HG03378 (cell line): Measurements from ENCODE around the gene DUSP15.

ENCODE experiments used
- ATAC-seq: cut with Tn5 transposase; IDR thresholded peaks from one replicate; pipeline ENCODE4 v1.9.1; 2021; ENCODE audit warnings: mild to moderate bottlenecking, moderate library complexity; ENCODE audit not compliant: unreplicated experiment

Gene DUSP15

DNA sequence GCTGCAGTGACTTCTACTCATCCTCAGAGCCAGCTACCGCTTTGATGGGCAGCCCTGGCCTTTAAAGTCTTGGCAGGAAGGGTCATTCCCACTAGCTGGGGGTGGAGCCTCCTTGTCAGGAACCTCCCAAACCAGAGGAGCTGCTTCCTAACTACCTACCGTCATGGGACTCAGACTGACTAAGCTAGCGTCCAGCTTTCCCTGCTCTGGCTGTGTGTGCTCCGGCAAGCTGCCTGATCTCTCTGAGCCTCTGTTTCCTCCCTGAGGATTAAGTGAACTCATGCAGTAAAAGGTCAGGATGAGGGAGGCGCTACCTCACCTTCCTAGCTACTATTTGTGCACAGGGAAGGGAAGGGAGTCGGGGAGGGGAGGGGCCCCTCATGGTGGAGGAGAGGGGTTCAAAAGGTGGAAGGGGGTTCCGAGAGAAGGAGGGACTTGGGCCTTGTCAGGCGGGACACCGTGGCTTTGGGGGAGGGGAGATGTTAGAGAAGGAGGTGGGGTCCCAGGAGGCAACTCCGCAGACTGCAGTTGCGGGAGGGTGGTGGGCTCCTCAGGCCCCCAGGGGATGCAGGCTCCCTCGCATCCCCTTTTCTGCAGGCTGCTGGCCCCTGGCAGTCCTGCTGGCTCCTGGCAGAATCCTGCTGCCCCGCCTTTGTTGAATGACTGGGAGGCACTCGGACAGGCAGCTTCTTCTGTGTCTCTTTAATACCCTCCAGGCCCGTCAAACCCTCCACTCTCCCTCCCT is 9.8 kb downstream of the DUSP15 start:
- ATAC-seq: no peak

DNA sequence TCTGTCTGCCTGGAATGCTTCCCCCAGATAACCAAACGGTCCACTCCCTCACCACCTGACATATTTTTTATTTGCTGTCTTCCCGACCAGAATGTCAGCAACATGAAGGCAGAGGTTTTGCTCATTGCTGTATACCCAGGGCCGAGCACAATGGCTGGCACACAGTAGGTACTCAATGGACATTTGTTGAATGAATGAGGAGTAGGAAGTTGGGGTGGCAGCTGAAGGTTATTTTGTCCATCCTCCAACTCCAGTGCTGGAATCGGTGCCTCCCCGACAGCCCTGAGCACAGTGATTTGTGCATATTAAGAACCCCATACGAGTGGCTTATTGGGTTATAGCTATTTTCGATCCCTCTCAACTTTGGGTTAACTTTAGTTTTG is 10.3 kb downstream of the DUSP15 start:
- ATAC-seq: no peak

GRCh38 chr20:31859266-31859997 is 10.9 kb downstream of the DUSP15 start:
- ATAC-seq: no peak

- no peak for ATAC-seq
Observed at GRCh38 chr20:31858760-31859083, 11.6 kb downstream of the DUSP15 start.

DNA sequence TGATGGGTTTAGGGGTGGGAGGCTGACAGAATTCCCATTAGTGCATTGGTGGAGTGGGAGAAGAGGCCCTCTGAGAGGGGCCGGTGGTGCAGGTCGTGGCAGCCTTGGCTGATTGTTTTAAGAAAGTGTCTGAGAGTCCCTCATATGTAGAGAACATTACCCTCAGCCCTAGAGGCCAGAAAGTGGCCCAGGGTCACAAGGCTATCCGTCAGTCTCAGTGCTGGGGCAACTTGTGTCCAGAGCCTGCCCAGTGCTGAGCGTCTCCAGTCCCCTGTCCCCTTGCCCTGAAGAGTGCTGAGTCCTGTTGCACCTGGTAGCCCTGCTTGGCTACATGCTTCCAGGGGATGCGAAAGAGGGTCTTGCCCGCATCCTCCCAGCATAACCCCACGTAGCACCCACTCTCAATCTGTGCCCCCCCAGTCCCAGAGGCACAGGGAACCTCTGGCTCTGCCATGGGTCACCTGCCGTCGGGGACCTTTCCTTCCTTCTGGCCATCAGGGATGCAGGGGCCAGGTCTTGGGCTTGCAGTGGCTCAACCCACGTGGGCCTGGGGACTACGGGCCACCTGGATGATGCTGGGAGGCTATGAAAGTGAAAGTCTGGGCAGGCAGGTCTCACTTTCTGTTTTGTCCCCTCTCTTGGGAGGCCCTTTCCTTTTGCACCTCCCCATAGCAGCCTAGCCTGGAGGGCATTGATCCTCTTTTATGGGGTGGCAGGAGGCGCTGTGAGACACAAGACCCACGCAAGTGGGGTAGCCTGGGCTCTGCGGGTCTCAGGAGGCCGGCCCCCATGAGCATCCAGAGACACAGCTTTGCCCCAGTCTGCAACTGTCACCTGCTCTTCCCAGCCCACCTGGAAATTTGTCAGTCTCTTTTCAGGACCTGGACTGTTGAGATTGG is 12.2 kb downstream of the DUSP15 start:
- ATAC-seq: peak; percentile 67

GRCh38 chr20:31856516-31856915 is 13.8 kb downstream of the DUSP15 start:
- ATAC-seq: no peak

DNA sequence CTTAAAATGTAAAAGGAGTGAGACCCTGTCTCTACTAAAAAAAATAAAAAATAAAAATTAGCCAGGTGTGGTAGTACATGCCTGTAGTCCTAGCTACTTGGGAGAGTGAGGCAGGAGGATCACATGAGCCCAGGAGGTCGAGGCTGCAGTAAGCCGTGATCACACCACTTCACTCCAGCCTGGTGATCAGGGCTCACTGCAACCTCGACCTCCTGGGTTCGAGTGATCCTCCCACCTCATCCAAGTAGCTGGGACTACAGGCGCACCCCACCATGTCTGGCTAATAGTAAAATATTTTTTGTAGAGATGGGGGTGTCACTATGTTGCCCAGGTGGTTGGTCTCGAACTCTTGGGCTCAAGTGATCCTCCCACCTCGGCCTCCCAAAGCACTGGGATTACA is 16.8 kb downstream of the DUSP15 start:
- ATAC-seq: no peak

DNA sequence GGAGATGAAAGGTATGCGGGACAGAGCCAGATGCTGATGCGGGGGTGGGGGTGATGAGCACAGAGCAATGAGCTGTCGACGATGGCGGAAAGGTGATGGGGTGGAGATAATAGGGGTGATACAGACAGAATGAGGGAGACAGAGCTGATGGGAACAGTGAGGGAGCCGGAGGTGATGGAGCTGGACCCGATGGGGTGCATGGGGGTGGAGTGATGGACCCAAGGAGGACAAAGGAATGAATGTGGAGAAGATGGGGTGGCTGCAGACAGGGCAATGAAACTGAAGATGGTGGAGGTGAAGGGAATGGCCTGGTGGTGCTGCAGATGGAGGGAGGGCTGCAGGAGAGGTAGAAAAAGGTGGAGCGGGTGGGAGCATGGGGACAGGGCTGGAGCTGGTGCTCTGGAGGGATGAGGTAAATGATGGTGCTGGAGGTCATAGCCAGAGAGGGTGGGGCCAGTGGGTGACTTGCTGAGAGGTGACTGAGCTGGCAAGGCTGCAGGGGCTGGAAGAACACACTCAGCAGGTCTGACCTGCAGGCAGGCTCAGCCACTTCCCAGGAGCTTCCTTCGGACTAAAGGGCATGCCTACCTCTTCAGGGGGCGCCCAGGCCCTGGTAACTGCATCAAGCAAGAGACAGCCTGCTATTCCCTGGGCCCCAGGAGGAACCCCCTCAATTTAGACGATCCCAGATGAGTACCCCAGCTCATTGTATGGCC is 18.9 kb downstream of the DUSP15 start:
- ATAC-seq: no peak

GRCh38 chr20:31849306-31849930 is 20.9 kb downstream of the DUSP15 start:
- no peak for ATAC-seq

DNA sequence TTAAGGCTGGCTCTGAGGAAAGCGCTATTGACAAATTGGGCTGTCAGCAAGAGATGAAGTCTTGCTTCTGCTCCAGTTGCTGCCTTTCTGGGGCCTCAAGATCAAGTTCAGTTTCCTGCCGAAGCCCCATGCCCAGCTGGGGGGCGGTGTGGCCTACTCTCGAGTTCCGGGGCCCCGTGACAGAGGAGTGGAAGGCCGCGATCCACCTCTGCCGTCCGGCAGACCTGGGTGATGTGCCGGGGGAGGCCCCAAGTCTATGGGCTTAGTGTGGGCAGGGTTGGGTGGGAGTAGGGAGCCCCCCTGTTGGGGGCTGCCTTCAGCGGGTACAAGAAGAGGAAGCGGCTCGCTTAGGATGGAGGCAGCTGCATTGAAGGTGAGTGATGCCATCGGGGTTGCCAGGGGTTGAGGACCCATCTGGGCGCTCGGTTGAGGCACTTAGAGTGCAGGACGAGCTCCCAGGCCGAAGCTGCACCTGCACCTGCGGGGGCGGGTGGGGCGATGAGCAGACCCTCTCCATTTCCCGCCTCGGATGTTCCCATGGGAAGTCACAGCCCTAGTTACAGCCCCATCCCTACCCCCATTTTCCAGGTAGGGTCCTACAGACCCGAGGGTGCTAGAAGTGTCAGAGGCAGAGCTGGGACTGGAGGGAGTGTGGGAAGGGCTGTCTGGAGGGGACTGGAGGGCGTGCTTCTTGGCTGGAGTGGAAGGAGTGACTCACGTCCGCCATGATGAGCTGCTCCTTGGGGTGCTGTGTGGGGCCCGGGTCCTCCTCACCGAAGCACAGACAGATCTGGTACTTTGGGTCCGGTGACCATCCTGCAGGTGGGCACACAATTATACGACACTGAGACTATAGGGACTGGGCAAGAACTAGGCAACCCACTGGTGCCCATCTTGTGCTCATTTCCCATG is 22.0 kb downstream of the DUSP15 start:
- no peak for ATAC-seq

DNA sequence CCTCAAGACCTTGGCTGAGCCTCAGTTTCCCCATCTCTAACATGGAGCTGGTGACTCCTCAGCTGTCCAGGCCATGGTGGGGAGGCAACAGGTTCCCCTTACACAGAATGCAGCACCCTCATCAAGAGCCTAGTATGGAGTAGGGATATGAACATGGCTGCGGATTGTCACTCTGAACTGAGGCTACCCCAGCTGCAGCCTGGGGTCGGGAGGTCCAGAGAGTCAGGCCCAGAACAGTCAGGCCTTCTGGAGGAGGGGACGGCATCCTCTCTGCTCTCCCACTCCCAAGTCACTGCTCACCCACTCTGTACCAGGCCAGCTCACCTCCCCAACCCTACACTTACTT is 23.6 kb downstream of the DUSP15 start:
- no peak for ATAC-seq

DNA sequence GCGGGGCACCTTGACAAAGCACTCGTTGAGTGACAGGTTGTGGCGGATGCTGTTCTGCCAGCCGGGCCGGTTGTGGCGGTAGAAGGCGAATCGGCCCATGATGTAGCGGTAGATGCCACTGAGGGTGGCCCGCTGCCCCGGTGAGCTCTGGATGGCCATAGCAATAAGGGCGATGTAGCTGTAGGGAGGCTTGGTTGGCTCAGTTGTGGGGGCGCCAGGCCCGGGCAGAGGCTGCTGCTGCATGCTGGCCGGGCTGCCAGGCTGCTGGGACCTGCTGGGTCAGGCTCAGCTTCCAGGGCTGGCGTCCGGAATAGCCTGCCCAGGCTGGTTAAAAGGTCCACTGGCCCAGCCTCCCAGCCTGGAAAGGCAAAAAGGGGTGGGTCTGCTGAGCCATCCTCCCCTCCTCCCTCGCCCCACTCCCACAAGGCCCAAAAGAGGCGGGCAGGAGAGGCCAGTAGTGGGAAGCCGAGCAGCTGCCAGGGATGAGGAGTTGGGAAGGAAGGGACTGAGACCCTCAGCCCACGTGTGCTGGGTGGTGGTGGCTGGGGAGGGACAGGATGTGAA is 24.9 kb downstream of the DUSP15 start, which contains the start of gene FOXS1:
FOXS1 (minus strand) TSS at position 305 of the 564 bp plus-strand sequence; CDS start at position 243, 62 bp downstream.
- ATAC-seq: no peak

GRCh38 chr20:31844737-31845299 is 25.5 kb downstream of the DUSP15 start:
- no peak for ATAC-seq

DNA sequence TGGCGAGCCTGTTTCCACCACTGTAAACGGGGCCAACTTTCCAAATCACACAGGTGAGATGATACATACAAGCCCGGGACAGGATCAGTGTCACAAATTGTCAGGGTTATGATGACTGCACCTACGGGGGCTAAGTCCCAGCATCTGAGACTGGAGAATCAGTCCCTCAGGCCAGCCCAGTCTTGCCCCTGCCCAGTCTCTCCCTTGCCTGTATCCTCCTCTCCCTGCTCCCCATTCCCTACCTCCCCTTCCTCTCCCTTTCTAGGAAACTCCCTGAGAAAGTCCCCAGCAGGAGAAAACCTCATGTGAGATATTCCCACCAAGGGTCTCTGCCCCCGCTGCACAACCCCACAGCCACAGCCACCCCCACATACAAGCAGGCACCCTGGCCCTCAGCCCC is 26.4 kb downstream of the DUSP15 start:
- ATAC-seq: no peak

DNA sequence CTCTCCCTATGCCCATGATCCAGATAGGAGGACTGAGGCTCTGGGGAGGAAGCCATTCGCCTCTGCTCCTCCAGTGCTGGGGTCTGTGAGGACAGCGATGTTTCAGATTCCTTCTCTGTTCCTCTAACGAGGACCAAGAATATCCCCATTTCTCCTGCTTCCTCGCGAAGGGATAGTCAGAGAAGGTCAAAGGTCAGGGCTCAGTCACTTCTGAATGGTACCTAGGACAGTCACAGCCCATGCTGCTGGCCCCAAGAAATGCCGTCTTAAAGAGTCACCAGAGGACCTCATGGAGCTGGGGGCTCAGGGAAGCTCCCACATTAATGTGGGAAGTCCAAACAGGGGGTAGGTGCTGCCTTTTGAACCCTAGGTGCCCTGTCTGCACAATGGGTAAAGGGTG is 27.0 kb downstream of the DUSP15 start:
- no peak for ATAC-seq

DNA sequence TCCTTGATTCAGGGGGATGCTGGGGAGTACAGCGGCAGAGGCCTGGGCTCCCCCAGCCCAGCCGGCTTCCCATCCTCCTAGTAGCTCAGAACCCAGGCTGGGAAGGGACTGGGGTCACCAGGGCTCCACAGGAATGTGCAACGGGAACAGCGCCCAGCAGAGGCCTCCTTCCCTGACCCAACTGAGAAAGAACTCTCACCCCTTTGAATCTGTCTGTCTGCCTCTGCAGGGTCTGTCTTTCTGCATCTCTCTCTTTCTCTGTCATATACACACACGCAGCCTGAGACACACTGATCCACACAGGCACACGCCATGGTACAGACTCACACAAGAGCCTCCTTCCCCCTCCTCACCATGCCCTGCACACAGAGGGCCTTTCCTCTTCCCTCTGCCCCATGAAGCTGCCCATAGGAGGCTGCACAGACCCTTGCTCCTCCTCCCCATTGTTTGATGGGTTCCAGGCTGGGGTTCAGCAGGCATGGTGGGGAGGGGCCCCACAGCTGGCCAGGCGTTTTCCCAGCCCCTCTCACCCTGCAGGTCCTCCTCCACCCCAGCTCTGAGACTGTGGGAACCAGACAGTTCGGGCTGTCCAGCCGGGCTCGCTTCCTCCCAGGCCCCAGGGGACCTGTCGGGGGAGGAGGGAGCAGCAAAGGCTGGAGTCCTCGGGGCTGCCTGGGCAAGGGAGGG is 27.7 kb downstream of the DUSP15 start:
- ATAC-seq: no peak

GRCh38 chr20:31841928-31842327 is 28.4 kb downstream of the DUSP15 start:
- ATAC-seq: no peak
